Stimulated activated CD4-positive, alpha-beta T cell treated with anti-CD3 and anti-CD28 coated beads, Interleukin-2, amount 100 ng/mL, for 4 hours (primary cell): ENCODE measurements around the gene METRN.
"Not testable (repeated sequence)": the region's sequence is repeated elsewhere in the genome, so short reads cannot be mapped to it uniquely, and the experiment has no call there.

Experiments used
- DNase-seq: peaks from one replicate; pipeline ENCODE4 v3.0.0-alpha.2; 2020; ENCODE audit warnings: low read depth

The METRN gene

DNA sequence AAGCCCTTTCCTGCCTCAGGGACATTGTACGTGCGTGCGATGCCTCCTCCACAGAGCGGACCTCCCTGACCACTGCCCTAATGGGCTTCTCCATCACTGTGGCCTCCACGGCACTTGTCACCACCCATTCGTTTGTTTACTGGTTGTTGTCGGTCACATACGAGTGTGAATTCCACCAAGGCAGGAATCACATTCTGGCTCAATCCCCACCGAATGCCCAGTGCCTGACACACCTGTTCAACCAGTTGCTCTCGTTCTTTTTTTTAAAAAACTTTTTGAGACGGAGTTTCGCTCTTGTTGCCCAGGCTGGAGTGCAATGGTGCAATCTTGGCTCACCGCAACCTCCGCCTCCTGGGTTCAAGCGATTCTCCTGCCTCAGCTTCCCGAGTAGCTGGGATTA is 23.7 kb upstream of the METRN start:
- not testable (repeated sequence) for DNase-seq

DNA sequence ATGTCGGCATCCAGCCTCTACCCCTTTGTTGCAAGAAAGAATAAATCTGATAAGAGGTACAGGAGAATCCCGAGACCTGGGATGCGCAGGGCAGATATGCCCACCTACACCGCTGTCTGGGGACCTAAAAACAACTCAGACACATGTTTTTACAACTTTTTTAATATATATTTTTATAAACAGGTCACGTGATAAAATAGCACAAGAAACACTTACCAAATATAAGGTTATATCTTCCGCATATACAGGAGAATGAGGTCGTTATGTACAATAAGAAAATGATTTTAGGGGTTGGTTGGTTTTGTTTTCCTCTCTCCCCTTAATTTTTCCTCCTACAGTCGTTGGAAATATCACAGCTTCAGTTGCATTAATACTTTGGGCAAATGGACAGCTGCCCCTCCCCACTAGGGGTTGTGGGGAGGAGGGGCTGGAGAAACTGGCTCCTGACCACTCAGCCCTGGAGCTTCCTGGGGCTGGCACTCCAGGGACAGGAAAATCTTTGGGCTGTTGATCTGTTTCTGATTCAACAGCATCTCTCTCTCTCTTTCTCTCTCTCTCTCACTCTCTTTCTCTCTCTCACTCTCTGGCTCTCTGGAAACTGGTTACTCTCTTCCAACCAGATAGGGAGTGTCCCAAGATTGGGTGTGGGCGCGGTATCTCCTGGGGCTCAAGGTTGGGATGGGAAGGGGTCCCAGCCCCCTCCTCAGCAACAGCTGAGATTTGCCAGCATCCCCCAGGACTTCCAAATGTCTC is 22.4 kb upstream of the METRN start:
- DNase-seq: no peak

DNA sequence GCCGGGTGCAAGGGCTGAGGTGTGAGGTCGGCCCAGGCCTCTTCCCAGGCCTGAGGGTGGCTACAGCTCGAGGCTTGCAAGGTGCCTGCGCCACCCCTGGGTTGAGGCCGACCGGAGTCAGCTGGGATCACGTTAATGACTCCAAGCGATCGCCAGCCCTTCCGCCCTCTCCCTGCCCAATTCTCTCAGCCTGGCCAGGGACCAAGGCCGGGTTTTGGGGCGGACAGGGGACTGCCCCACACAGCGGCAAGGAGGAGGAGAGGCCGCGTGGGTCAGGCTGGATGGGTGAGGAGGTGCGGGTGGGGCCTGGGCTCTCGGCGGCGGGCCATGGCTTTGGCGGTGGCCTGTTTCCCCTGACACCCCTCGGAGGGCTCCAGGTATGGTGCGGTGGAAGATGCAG is 21.6 kb upstream of the METRN start:
- no peak for DNase-seq

DNA sequence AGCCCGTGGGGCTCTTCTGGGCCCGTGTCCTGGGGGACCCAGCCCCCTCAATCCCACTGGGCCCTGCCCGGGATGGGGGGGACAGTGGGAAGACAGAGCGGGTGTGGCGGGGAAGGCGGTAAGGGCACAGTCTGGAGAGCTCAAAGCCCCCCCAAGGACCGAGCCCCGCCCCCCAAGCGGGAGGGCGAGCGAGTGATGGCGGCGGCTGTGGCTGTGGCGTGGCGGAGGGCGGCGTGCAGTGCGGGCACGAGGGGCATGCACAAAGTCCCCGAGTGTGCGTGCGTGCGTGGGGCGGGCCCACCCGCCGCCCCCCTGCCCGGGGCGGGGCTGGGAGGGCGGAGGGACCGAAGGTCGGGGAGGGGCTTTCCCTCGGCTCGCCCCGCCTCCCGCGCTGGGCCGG is 21.2 kb upstream of the METRN start:
- DNase-seq: no peak

DNA sequence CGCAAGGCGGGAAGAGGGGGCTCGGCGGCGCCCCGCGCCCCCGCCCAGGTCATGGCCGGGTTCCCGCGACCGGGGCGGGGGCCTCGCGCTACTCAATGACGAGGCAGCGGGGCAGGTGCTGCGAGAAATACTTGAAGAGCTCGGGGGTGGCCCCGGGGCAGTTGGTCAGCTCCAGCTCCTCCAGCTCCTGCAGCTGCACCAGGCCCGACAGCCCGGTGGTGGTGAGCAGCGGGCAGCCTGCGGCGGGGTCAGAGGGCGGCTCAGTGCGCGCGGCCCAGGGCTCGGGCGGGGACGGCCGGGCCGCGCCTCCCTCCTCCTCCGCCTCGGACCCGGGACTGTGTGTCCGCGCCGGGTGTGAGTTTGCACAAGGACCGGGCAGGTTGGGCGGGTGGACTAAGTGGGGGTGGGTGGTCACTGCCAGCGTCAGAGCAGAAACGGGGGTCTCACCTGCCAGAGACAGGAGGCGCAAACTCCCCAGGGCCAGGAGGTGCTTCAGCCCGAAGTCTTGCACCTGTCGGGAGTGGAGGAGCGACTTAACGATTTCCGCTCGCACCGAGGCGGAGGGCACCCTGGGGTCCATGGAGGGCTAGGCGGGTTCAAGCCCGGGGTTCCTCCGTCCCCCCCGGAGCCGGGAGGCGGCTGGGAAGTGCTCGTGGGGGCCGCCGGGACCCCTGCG is 20.6 kb upstream of the METRN start:
- DNase-seq: no peak

DNA sequence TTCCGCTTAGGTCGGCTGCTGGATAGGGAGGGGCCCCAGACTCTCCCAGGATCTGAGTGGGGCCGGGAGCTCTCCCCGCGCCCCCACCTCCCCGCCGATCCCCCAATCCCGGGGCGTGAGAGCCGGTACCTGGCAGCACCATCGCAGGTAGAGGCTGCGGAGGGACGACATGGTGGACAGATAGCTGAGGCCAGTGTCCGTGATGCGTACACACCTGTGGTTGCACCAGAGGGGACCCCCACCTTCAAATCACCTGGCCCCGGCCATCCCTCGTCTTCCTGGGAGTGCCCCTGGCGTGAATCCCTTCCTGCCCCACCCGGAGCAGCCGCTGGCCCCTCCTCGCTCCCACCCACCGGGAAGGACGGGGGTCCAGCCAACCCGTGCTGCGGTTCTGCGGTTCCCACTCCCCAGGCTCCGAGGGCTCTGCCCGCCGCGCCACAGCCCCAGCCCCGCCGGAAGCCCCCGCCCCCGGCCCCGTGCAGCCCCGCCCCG is 20.0 kb upstream of the METRN start:
- DNase-seq: no peak

DNA sequence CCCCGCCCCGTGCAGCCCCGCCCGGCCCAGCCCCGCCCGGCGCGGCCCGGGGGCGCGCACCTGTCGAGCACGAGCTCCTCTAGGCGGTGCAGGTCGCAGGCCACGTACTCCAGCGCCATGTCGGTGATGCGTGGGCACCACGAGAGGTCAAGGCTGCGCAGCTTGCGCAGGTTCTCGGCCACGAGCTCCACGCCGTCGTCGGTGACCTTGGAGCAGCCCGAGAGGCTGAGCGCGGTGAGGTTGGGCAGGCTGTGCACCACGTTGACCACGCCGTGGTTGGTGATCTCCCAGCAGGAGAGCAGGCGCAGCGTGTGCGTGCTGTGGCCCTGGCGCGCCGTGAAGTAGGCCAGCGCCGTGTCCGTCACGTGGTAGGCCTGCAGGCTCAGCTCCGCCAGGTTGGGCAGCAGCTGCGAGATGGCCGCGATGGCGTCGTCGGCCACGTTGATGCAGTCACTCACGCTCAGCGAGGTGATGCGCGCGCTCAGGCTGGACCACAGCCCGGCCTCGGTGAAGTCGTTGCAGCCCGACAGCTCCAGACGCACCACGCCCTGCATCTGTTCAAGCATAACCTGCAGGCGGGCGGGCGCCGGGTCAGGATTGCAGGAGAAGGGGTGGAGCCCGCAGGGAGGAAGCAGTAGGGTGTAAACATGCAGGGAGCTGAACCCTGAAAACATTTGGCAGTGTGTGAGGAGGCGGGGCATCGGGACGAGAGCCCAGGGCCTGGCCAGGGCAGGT is 19.4 kb upstream of the METRN start:
- peak; percentile 59 for DNase-seq

DNA sequence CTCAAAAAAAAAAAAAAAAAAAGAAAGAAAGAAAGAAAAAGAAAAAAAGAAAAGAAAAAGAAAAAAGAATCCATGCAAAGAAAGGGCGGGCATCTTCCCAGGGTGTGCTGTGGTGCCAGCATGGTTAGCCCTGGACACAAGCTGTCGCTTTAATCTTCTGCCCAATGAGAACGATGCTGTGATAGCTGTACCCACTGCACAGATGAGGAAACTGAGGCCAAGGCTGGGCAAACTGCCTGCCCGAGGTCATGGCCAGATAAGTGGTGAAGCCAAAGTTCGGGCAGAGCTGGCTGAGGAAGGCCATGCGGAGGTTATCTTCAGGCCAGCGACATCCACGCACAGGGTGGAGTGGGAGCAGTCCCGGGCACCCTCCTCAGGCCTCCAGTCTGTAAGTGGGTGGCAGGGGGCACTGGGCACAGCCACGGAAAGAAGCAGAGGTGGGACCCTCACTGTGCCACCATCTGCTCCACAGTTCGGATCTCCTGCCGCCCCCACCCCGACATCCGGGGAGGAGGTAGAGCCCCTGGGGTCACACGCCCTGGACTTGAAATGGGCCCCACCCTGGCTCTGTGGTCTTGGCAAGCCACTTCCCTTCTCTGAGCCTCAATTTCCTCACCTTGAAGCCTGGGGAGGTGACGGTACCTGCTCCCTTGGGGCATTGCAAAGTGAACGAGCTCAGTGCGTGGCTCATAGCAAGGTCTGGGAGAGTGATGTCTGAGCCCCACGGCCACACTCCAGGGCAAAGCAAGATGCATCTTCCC is 15.8 kb upstream of the METRN start:
- no peak for DNase-seq

DNA sequence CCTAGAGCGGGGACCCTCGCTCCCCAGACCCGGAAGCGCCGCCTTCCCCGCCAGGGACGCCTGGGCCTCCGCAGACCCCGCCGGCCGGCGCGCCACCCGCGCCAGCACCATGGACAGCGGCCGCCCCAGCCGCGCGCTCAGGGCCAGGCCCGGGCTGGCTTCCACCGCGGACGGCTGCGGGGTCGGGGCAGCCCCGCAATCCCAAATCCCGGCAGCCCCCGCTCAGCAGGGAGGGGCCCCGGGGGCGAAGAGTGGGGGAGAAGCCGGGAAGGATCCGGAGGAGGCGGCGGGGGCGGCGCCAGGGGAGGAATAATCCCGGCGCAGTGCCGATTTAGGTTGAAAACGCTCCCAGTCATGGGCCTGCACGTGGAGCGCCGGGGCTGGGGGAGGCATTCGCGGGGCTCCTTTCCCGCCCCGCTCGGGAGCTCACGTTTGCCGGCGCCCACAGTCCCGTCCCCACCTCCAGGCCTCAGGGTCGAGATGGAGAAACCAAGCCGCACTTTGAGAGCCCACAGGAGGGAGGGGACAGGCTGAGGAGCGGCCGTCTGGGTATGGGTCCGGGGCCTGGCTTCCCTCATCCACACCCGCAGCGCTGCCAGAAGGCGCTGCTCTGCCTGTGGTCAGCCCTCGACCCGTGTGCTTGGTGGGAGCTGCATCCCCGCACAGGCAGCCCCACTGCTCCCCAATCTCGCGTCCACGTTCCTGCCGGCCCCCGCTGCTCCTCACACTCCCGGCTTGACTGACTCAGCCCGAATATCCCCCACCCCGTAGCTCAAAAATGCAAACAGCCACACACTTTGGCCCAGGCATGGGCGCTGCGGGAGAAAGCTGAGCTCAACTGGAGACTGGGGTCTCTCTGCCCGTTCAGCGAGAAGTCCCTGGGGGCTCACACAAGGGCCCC is 14.0 kb upstream of the METRN start:
- no peak for DNase-seq

DNA sequence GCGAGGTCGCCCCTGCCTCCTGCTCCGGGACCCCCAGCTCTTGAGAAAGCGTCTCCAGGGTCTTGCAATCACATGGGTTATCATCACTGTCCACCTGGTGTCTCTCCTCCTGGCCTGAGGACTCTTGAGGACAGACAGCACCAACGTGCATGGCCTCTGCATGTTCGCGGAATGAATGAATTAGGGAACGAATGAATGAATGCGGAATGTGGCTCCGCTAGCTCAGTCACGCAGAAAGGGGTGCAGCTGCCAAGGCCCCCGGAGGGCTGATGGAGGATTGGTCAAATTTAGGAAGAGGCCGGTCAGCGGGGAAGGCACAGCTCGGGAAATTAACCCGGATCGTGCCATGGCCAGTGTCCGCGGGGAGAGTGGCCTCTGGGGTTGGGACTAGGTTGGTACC is 12.6 kb upstream of the METRN start:
- no peak for DNase-seq

DNA sequence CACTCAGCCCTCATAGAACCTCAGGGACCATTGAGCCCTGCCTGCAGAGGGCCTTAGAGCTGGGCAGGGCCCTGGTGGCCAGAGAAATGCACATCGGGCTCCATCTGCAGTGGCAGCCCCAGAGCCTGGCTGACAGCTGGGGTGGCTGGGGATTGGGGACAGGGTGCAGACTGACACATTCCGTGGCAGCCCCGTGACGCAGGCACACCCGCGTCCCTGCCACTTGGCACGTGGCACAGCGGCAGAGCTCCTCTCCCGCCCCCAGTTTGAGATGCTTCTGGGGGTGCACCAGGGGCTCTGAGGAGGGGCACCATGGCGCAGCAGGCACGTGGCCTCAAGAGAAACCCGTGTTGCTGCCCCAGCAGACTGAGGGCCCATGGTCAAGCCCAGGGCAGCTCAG is 11.5 kb upstream of the METRN start:
- no peak for DNase-seq

DNA sequence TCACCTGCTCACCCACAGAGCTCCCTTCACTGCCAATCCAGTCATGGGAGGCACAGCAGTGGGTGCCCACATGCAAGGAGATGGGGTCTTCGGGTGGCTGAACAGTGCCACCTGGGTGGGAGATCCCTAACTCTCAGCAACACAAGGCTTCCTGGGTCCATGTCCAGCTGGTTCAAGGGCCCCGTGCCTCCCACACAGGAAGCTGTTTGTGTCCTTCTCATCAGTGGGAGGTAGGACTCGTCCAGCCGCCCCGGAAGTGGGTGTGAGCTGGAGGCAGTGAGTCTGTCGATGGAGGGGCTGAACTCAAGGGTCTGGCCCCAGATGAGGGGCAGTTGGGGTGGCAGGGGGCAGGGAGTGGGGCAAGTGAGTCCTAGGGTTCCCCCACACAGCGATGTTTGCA is 10.9 kb upstream of the METRN start:
- DNase-seq: no peak

DNA sequence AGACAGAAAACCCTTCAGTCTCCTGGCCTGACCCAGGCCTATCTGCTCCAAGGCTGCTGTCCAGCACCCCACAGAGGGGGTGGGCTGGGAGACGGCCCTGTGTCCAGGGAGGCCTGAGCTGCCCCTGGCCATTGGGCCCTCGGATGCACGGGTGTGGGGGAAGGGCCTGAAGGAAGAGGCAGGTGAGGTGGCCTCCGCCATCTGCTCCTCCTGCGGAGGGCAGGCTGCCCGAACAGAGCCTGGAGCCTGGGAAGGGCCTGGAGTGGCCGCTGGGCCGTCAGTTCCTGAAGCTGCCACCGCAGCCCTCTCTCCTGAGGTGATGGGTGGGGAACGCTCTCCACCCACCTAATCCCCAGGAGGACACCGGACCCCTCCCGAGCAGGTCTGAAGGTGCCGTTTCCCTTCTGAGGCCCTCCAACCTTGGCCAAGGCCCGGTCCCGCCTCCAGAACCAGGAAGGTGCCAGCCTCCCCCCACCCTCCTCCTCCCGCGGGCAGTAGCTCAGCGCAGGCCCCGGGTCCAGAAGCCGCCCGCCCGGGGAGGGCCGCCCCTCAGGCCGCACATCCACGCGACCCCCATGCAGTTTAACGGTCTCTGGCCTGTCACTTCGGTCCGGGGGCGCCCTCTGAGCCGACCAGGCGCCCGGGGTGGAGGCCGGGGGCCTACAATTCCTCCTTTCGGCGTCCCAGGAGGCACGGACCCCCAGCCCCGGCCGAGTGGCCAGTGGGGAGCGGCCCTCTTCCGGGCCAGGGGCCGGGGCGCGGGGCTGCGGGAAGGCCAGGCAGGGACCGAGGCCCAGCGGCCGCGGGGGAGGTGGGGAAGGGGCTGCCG is 10.2 kb upstream of the METRN start:
- DNase-seq: no peak

DNA sequence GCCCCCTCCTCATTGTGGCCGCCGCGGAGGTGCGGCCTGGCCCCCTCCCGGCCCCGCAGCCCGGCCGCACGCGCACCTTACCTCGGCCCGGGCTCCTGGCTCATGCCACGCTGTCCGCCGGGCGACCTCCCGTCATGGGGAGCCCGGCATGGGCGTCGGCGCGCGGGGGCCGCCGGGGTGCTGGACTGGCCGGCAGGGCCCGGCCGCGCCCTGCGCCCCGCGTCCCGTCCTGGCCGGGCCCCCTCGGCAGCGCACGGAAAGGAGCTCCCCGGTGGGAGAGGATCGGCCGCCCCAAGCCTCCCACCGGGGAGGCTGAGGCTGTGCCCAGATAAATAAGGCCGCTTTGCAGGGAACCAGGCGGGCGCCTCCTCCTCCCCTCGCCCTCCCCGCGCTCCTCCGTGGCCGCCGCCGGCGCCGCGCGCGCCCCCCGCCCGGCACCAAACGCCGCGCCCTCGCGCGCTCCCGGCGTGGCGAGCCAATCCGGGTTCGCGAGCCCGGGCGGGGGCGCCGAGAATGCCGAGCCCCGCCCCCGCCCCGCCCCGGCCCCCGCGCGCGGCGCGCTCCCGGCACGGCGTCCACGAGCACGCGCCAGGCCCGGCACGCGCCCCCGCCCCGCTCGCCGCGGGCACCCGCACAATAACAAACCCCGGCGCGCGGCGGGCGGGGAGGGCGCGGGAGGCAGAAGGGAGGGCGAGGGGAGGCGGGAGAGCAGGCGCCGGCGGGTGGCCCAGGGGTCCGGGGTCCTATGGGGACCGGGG is 9.3 kb upstream of the METRN start, which contains the start of gene FBXL16:
Gene FBXL16, minus strand, starts transcription at position 371 of the 758 bp plus-strand sequence. CDS start 8,396 bp downstream, outside the sequence.
- no peak for DNase-seq

DNA sequence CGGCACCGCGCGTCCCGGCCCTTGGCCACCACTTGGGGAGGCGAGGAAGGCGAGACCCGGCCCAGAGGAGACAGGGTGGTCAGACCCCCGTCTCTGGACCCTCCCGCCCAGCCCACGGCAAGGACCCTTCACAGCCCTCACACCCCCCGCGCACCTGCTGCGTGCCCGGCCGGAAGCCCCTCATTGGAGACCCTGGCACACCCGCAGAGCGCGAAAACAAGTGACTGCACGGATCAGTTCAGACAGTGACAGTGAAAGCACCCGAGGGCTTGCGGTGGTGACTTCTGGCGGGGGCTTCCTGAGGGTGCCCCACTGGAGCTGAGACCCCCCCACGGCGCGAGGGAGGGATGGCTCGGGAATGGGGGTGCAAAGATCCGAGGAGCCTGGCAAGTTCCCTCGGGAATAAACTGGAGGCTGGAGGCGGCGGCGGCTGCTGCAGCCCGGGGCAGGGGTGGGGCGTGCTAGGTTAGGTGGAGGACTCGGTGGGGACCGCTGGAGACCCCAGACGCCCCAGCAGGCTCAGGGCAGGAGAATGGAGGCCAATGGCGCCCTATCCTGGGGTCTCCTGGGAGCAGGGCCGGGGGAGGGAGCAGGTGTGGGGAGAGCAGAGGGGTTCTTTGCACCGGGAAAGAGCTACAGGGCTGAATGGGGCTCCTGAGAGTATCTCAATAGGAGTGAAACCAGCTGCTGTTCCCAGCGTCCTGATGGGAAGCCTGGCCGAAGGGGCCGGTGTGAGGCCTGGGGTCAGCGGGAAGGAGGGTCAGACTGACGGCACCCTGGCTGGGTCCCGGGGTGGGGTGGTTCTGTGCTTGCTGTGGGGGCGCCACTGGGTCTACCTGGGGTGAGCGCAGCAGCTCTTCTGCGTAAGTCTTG is 8.5 kb upstream of the METRN start:
- no peak for DNase-seq

DNA sequence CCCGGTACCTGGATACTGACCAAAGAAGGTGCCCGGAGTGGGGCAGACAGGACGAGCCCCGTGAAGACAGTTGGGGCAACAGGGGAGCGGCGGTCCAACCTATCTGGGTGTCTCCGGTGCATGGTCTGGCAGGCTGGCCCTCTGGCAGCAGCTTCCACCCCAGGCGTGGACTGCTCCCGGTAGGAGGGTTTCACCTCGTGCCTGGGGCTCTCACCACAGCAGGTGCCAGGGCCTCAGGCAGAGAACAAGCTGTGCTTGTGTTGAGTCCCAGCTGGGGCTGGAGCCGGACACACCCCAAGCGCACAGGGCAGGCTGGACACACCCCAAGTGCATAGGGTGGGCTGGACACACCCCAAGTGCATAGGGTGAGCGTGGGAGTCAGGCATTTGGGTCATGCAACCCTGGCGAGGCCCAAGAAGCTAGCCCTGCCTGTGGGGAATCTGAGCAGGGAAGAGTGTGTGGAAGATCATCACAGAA is 7.8 kb upstream of the METRN start:
- no peak for DNase-seq

DNA sequence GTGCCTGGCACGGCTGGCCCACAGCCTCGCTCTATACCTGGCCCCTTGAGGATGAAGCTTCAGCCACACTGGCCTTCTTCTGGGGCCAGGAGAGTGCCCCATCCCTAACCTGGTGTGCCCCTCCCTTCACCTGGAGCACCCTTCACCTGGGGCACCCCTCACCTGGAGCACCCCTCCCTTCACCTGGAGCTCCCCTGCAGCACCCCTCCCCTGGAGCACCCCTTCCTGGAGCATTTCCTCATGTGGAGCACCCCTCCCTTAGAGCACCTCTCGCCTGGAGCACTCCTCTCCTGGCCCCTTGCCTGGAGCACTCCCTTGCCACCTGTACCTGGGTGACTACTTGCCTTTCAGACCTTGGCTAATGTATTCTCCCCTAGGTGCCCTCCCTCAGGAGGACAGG is 6.9 kb upstream of the METRN start:
- DNase-seq: no peak

DNA sequence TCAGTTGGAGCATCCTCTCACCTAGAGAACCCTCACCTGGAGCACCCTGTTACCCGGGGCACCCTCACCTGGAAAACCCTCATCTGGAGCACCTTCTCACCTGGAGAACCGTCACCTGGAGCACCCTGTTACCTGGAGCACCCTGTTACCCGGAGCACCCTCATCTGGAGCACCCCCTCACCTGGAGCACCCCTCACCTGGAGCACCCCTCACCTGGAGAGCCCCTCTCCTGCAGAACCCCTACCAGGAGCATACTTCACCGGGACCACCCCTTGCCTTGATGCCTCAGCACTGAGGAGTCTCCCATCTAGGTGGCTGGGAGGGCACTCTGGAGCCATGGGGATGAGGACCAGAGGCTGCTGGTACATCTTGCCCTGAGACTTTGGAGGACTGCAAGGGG is 6.0 kb upstream of the METRN start:
- DNase-seq: no peak
